ENCODE results near the gene LMO3.

LMO3 gene

DNA sequence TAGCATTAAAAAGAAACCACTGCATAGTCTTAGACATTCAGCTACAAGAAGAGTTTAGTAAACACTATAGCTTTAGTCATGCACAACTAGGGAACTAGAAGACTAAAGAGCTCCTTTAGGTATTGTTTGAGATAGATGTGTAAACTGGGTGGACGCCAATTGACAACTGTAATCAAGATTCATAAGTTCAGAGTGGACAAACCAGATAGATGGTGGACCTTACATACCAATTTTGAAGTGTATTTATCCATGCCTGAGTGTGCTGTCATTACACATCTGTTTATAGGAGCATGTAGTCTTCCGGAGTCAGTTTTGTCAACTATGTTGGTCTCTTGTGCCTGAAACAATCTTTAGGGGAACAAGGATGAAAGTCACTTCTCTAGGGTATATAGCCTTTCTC, 96.6 kb downstream of the LMO3 start:
- no peak overlapping the region for H3K9ac ChIP-seq (ENCODE audit: low read depth, low read length, poor library complexity)
- no peaks in the 10 kb centered on the region for H3K36me3 ChIP-seq (replicated peaks in 1 of 2; ENCODE audit: control insufficient read depth in 2 of 2, insufficient read depth in 2 of 2, low read length in 2 of 2)
- DNase-seq (ENCODE audit: low spot score): no peak
- no peak overlapping the region for H3K4ac ChIP-seq (ENCODE audit: low read length)
- H3K4me3 ChIP-seq (ENCODE audit: low read length in 2 of 2): no peak overlapping the region
- H3K18ac ChIP-seq (ENCODE audit: low read length): no peak overlapping the region
- no CpG with 5 or more reads among the region's 2 CpGs for WGBS, 2 donors (ENCODE audit: extremely low coverage in 2 of 2, insufficient read length in 2 of 2, insufficient replicate concordance in 1 of 2)
- no peak overlapping the region for H3K4me2 ChIP-seq (ENCODE audit: insufficient read depth, low read length, poor library complexity, severe bottlenecking)
- no peak overlapping the region for H3K27ac ChIP-seq (replicated peaks; ENCODE audit: low read length)
- no peak overlapping the region for H2BK120ac ChIP-seq (ENCODE audit: low read depth, low read length)
- no peak overlapping the region for H4K8ac ChIP-seq (ENCODE audit: low read depth, low read length)
- no peak overlapping the region for H3K14ac ChIP-seq (ENCODE audit: low read length)
- no peak overlapping the region for H2BK15ac ChIP-seq (ENCODE audit: low read length)
- H3K27me3 ChIP-seq (ENCODE audit: control insufficient read depth in 3 of 3, insufficient read depth in 3 of 3, low read depth in 1 of 3, low read length in 3 of 3): no peaks in the 10 kb centered on the region
- no peaks in the 10 kb centered on the region for H3K79me1 ChIP-seq (ENCODE audit: low read depth, low read length)
- no peaks in the 10 kb centered on the region for H3K4me1 ChIP-seq (ENCODE audit: control insufficient read depth in 2 of 2, insufficient read depth in 1 of 2, low read depth in 1 of 2, low read length in 2 of 2)
- no peak overlapping the region for H4K91ac ChIP-seq (ENCODE audit: low read depth, low read length, poor library complexity)
- no peak overlapping the region for H2AFZ ChIP-seq (ENCODE audit: low read length)
- H2BK12ac ChIP-seq (ENCODE audit: low read length): no peak overlapping the region
- no peak overlapping the region for H2AK5ac ChIP-seq (ENCODE audit: low read depth, low read length)
- no peak overlapping the region for H2BK5ac ChIP-seq (ENCODE audit: low read length)
- H3K23ac ChIP-seq (ENCODE audit: low read depth, low read length, poor library complexity): no peak overlapping the region
- peaks cover 0 to 3% of the 10 kb centered on the region in 2 donors for H3K9me3 ChIP-seq (replicated peaks in 1 of 2; ENCODE audit: control insufficient read depth in 2 of 2, insufficient read depth in 1 of 2, low read depth in 1 of 2, low read length in 2 of 2)

DNA sequence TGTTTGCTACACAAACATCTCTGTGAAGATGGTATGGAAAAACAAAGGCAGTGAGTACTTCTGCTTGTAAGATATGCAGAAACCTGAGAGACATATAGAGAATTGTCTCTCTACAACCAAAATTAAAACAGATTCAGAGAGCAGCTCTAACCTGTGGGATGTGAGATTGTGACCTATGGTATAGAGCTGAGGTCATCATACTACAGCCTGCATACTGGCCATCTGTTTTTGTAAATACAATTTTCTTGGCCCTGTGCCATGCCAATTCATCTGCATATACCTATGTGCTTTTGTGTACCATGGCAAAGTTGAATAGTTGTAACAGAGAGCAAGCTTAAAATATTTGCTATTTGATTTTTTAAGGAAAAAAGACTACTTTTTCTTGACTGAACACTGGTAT, 99.6 kb downstream of the LMO3 start:
- Histone ChIP-seq H2BK120ac (ENCODE audit: low read depth, low read length) (no peak overlapping the region), H2BK12ac (ENCODE audit: low read length) (no peak overlapping the region), H3K14ac (ENCODE audit: low read length) (no peak overlapping the region), H3K9me3 (replicated peaks in 1 of 2; ENCODE audit: control insufficient read depth in 2 of 2, insufficient read depth in 1 of 2, low read depth in 1 of 2, low read length in 2 of 2) (no peaks in the 10 kb centered on the region), H4K91ac (ENCODE audit: low read depth, low read length, poor library complexity) (no peak overlapping the region), H4K8ac (ENCODE audit: low read depth, low read length) (no peak overlapping the region), H3K18ac (ENCODE audit: low read length) (no peak overlapping the region), H2BK5ac (ENCODE audit: low read length) (no peak overlapping the region), H3K79me1 (ENCODE audit: low read depth, low read length) (no peaks in the 10 kb centered on the region), H3K4ac (ENCODE audit: low read length) (no peak overlapping the region), H3K27ac (replicated peaks; ENCODE audit: low read length) (no peak overlapping the region), H3K27me3 (ENCODE audit: control insufficient read depth in 3 of 3, insufficient read depth in 3 of 3, low read depth in 1 of 3, low read length in 3 of 3) (no peaks in the 10 kb centered on the region), H2AFZ (ENCODE audit: low read length) (no peak overlapping the region), H3K36me3 (replicated peaks in 1 of 2; ENCODE audit: control insufficient read depth in 2 of 2, insufficient read depth in 2 of 2, low read length in 2 of 2) (no peaks in the 10 kb centered on the region), H3K4me3 (ENCODE audit: low read length in 2 of 2) (no peak overlapping the region), H3K4me1 (ENCODE audit: control insufficient read depth in 2 of 2, insufficient read depth in 1 of 2, low read depth in 1 of 2, low read length in 2 of 2) (no peaks in the 10 kb centered on the region), H3K4me2 (ENCODE audit: insufficient read depth, low read length, poor library complexity, severe bottlenecking) (no peak overlapping the region), H2BK15ac (ENCODE audit: low read length) (no peak overlapping the region), H3K23ac (ENCODE audit: low read depth, low read length, poor library complexity) (no peak overlapping the region), H2AK5ac (ENCODE audit: low read depth, low read length) (no peak overlapping the region), H3K9ac (ENCODE audit: low read depth, low read length, poor library complexity) (no peak overlapping the region)
- DNase-seq (ENCODE audit: low spot score): no peak

- no peaks in the 10 kb centered on the region for H3K79me1 ChIP-seq (ENCODE audit: low read depth, low read length)
- no peak overlapping the region for H4K91ac ChIP-seq (ENCODE audit: low read depth, low read length, poor library complexity)
- H3K9me3 ChIP-seq (replicated peaks in 1 of 2; ENCODE audit: control insufficient read depth in 2 of 2, insufficient read depth in 1 of 2, low read depth in 1 of 2, low read length in 2 of 2): no peaks in the 10 kb centered on the region
- H3K9ac ChIP-seq (ENCODE audit: low read depth, low read length, poor library complexity): no peak overlapping the region
- no peak overlapping the region for H3K14ac ChIP-seq (ENCODE audit: low read length)
- no peak overlapping the region for H2BK120ac ChIP-seq (ENCODE audit: low read depth, low read length)
- H3K27me3 ChIP-seq (ENCODE audit: control insufficient read depth in 3 of 3, insufficient read depth in 3 of 3, low read depth in 1 of 3, low read length in 3 of 3): no peaks in the 10 kb centered on the region
- no peak overlapping the region for H2BK15ac ChIP-seq (ENCODE audit: low read length)
- H2BK12ac ChIP-seq (ENCODE audit: low read length): no peak overlapping the region
- H2BK5ac ChIP-seq (ENCODE audit: low read length): no peak overlapping the region
- no peak overlapping the region for H2AFZ ChIP-seq (ENCODE audit: low read length)
- H3K18ac ChIP-seq (ENCODE audit: low read length): no peak overlapping the region
- no peaks in the 10 kb centered on the region for H3K4me1 ChIP-seq (ENCODE audit: control insufficient read depth in 2 of 2, insufficient read depth in 1 of 2, low read depth in 1 of 2, low read length in 2 of 2)
- no peak overlapping the region for H3K27ac ChIP-seq (replicated peaks; ENCODE audit: low read length)
- WGBS, 2 donors (ENCODE audit: extremely low coverage in 2 of 2, insufficient read length in 2 of 2, insufficient replicate concordance in 1 of 2): no CpG with 5 or more reads among the region's 1 CpG
- no peaks in the 10 kb centered on the region for H3K36me3 ChIP-seq (replicated peaks in 1 of 2; ENCODE audit: control insufficient read depth in 2 of 2, insufficient read depth in 2 of 2, low read length in 2 of 2)
- DNase-seq (ENCODE audit: low spot score): no peak
- H3K4me3 ChIP-seq (ENCODE audit: low read length in 2 of 2): no peak overlapping the region
- H3K4ac ChIP-seq (ENCODE audit: low read length): no peak overlapping the region
- H3K4me2 ChIP-seq (ENCODE audit: insufficient read depth, low read length, poor library complexity, severe bottlenecking): no peak overlapping the region
- no peak overlapping the region for H2AK5ac ChIP-seq (ENCODE audit: low read depth, low read length)
- no peak overlapping the region for H4K8ac ChIP-seq (ENCODE audit: low read depth, low read length)
- H3K23ac ChIP-seq (ENCODE audit: low read depth, low read length, poor library complexity): no peak overlapping the region
These were observed 101.8 kb downstream of the LMO3 start for GRCh38 chr12:16504200-16504599.

GRCh38 chr12:16499611-16500010, 106.4 kb downstream of the LMO3 start:
- Histone ChIP-seq H2AFZ (ENCODE audit: low read length) (no peak overlapping the region), H4K91ac (ENCODE audit: low read depth, low read length, poor library complexity) (no peak overlapping the region), H2BK120ac (ENCODE audit: low read depth, low read length) (no peak overlapping the region), H2BK5ac (ENCODE audit: low read length) (no peak overlapping the region), H3K9ac (ENCODE audit: low read depth, low read length, poor library complexity) (no peak overlapping the region), H3K79me1 (ENCODE audit: low read depth, low read length) (no peaks in the 10 kb centered on the region), H2BK15ac (ENCODE audit: low read length) (no peak overlapping the region), H3K4ac (ENCODE audit: low read length) (no peak overlapping the region), H3K18ac (ENCODE audit: low read length) (no peak overlapping the region), H2AK5ac (ENCODE audit: low read depth, low read length) (no peak overlapping the region), H3K4me2 (ENCODE audit: insufficient read depth, low read length, poor library complexity, severe bottlenecking) (no peak overlapping the region), H2BK12ac (ENCODE audit: low read length) (no peak overlapping the region), H3K14ac (ENCODE audit: low read length) (no peak overlapping the region), H3K27ac (replicated peaks; ENCODE audit: low read length) (no peak overlapping the region), H3K4me1 (ENCODE audit: control insufficient read depth in 2 of 2, insufficient read depth in 1 of 2, low read depth in 1 of 2, low read length in 2 of 2) (no peaks in the 10 kb centered on the region), H3K36me3 (replicated peaks in 1 of 2; ENCODE audit: control insufficient read depth in 2 of 2, insufficient read depth in 2 of 2, low read length in 2 of 2) (no peaks in the 10 kb centered on the region), H3K27me3 (ENCODE audit: control insufficient read depth in 3 of 3, insufficient read depth in 3 of 3, low read depth in 1 of 3, low read length in 3 of 3) (no peaks in the 10 kb centered on the region), H3K9me3 (replicated peaks in 1 of 2; ENCODE audit: control insufficient read depth in 2 of 2, insufficient read depth in 1 of 2, low read depth in 1 of 2, low read length in 2 of 2) (no peaks in the 10 kb centered on the region), H3K23ac (ENCODE audit: low read depth, low read length, poor library complexity) (no peak overlapping the region), H3K4me3 (ENCODE audit: low read length in 2 of 2) (no peak overlapping the region), H4K8ac (ENCODE audit: low read depth, low read length) (no peak overlapping the region)
- 100% methylated on average over 1 of the region's 7 CpGs; no CpG with 5 or more reads in 1 of the 2 donors for WGBS, 2 donors (ENCODE audit: extremely low coverage in 2 of 2, insufficient read length in 2 of 2, insufficient replicate concordance in 1 of 2)
- DNase-seq (ENCODE audit: low spot score): no peak

Measured in neuronal stem cell (in vitro differentiated cells).